ENCODE results near the gene ACTL9.

ACTL9 gene

GRCh38 chr19:8684001-8684902 is 14.3 kb downstream of the ACTL9 start:
- no peak for DNase-seq

- no peak for DNase-seq
Observed at GRCh38 chr19:8682931-8683330, 15.7 kb downstream of the ACTL9 start.

GRCh38 chr19:8682472-8682871 is 16.1 kb downstream of the ACTL9 start:
- no peak for DNase-seq

GRCh38 chr19:8681345-8682029 is 17.1 kb downstream of the ACTL9 start:
- DNase-seq = no peak

- no peak for DNase-seq
Observed at GRCh38 chr19:8680676-8681344, 17.8 kb downstream of the ACTL9 start.

- no peak for DNase-seq
Observed at GRCh38 chr19:8678244-8678807, 20.3 kb downstream of the ACTL9 start.

- no peak for DNase-seq
Observed at GRCh38 chr19:8675066-8675465, 23.5 kb downstream of the ACTL9 start.

GRCh38 chr19:8673276-8673891 is 25.2 kb downstream of the ACTL9 start:
- no peak for DNase-seq

- no peak for DNase-seq
Observed at GRCh38 chr19:8666814-8667405, 31.7 kb downstream of the ACTL9 start.

- no peak for DNase-seq
Observed at GRCh38 chr19:8665468-8666213, 33.0 kb downstream of the ACTL9 start.

- DNase-seq = no peak
Observed at GRCh38 chr19:8664671-8665057, 33.9 kb downstream of the ACTL9 start.

- peak in 1 of 2 donors; percentile 16 for DNase-seq
Observed at GRCh38 chr19:8663920-8664670, 34.5 kb downstream of the ACTL9 start.

GRCh38 chr19:8662263-8662662 is 36.3 kb downstream of the ACTL9 start:
- no peak for DNase-seq

- no peak for DNase-seq
Observed at GRCh38 chr19:8659905-8660304, 38.7 kb downstream of the ACTL9 start.

- DNase-seq = no peak
Observed at GRCh38 chr19:8657869-8658268, 40.7 kb downstream of the ACTL9 start.

GRCh38 chr19:8655340-8655709 is 43.3 kb downstream of the ACTL9 start:
- peak; percentile 19 to 42 for DNase-seq

GRCh38 chr19:8654591-8655339 is 43.8 kb downstream of the ACTL9 start:
- DNase-seq = peak; percentile 64 to 66

GRCh38 chr19:8648240-8648639 is 50.4 kb downstream of the ACTL9 start:
- DNase-seq = no peak
